NCI-H345 (cell line): ENCODE results near the gene CLEC4C.
"Not testable (repeated sequence)": the region's sequence is repeated elsewhere in the genome, so short reads cannot be mapped to it uniquely, and the experiment has no call there.

Experiments
- DNase-seq: peaks from one replicate; lab custom pipeline; 2025; lab: John Stamatoyannopoulos, UW

The CLEC4C gene

GRCh38 chr12:7747246-7747645, at the start of gene CLEC4C:
CLEC4C (minus strand) TSS chr12:7747375; CDS start chr12:7747348, 27 bp downstream.
- no peak for DNase-seq

GRCh38 chr12:7793211-7793610, 46.0 kb upstream of the CLEC4C start:
- DNase-seq, result no peak

GRCh38 chr12:7788884-7789528, 41.8 kb upstream of the CLEC4C start, which contains the start of gene NANOG:
NANOG (plus strand) TSS chr12:7789402; CDS start chr12:7789615, 213 bp downstream.
- DNase-seq, result not testable (repeated sequence)

GRCh38 chr12:7788294-7788660, 41.1 kb upstream of the CLEC4C start:
- DNase-seq, result no peak

- no peak for DNase-seq
These were observed 40.6 kb upstream of the CLEC4C start for GRCh38 chr12:7787574-7788293.

GRCh38 chr12:7784701-7785100, 37.5 kb upstream of the CLEC4C start:
- no peak for DNase-seq

GRCh38 chr12:7783433-7783832, 36.3 kb upstream of the CLEC4C start:
- not testable (repeated sequence) for DNase-seq

- DNase-seq, result no peak
These were observed 34.9 kb upstream of the CLEC4C start for GRCh38 chr12:7782055-7782454.

GRCh38 chr12:7781274-7781673, 34.1 kb upstream of the CLEC4C start:
- DNase-seq, result no peak

GRCh38 chr12:7769999-7770398, 22.8 kb upstream of the CLEC4C start:
- no peak for DNase-seq

- DNase-seq, result no peak
These were observed 11.6 kb upstream of the CLEC4C start for GRCh38 chr12:7758766-7759140.

GRCh38 chr12:7756993-7757392, 9.8 kb upstream of the CLEC4C start:
- no peak for DNase-seq

- not testable (repeated sequence) for DNase-seq
These were observed 8.5 kb upstream of the CLEC4C start for GRCh38 chr12:7755668-7756067.

GRCh38 chr12:7751941-7752922, 5.1 kb upstream of the CLEC4C start:
- DNase-seq, result not testable (repeated sequence)

GRCh38 chr12:7751394-7751793, 4.2 kb upstream of the CLEC4C start:
- DNase-seq, result no peak

GRCh38 chr12:7750350-7750749, 3.2 kb upstream of the CLEC4C start:
- no peak for DNase-seq

GRCh38 chr12:7749442-7749841, 2.3 kb upstream of the CLEC4C start:
- DNase-seq, result no peak

GRCh38 chr12:7748852-7749251, 1.7 kb upstream of the CLEC4C start:
- no peak for DNase-seq

GRCh38 chr12:7732993-7733392, 14.2 kb downstream of the CLEC4C start:
- no peak for DNase-seq

- no peak for DNase-seq
These were observed 15.7 kb downstream of the CLEC4C start for GRCh38 chr12:7731486-7731885.

- not testable (repeated sequence) for DNase-seq
These were observed 16.2 kb downstream of the CLEC4C start for GRCh38 chr12:7730984-7731383.

- DNase-seq, result no peak
These were observed 17.4 kb downstream of the CLEC4C start for GRCh38 chr12:7729746-7730145.
